H1 (cell line): ENCODE results near the gene NFIX.

Experiments
- ATF3 ChIP-seq: IDR thresholded peaks from 2 replicates; pipeline ENCODE4 v1.6.1; 2011; ENCODE audit warnings: low read depth, mild to moderate bottlenecking, low read length; ENCODE audit not compliant: insufficient read depth
- BCL11A ChIP-seq, 2 experiments: IDR thresholded peaks; one replicate each; pipeline ENCODE4 v1.6.1; 2011; ENCODE audit warnings: low read depth in 2 of 2, low read length in 2 of 2, mild to moderate bottlenecking in 2 of 2
- CTCF ChIP-seq, 3 experiments: IDR thresholded peaks; 1 replicate in 2 of 3; 2 replicates in 1 of 3; pipeline versions ENCODE4 v1.5.1 to v1.6.1; 2011; ENCODE audit warnings: low read length in 3 of 3, mild to moderate bottlenecking in 3 of 3, inconsistent platforms in 2 of 3, low read depth in 1 of 3, moderate library complexity in 1 of 3; ENCODE audit not compliant: insufficient read depth in 1 of 3; ENCODE audit errors: control extremely low read depth in 1 of 3
- NRF1 ChIP-seq: IDR thresholded peaks from 2 replicates; pipeline ENCODE4 v1.6.1; 2011; ENCODE audit warnings: mild to moderate bottlenecking, low read depth, low read length, improper control_type of control experiment
- RBBP5 ChIP-seq: IDR thresholded peaks from 2 replicates; pipeline ENCODE4 v1.7.1; 2012; ENCODE audit warnings: low read depth, mild to moderate bottlenecking, inconsistent platforms, low read length, moderate library complexity, borderline replicate concordance
- TAF7 ChIP-seq: optimal IDR thresholded peaks from 2 replicates; pipeline ENCODE3; 2011; ENCODE audit warnings: low read depth, mild to moderate bottlenecking, inconsistent platforms, low read length, moderate library complexity, borderline replicate concordance
- TBP ChIP-seq: IDR thresholded peaks from 2 replicates; pipeline ENCODE4 v1.6.1; 2011; ENCODE audit warnings: low read depth, low read length, improper control_type of control experiment

- TF ChIP-seq TBP (no peak), BCL11A (IDR thresholded peaks at IDR 0.05; ENCODE audit: low read depth in 2 of 2, low read length in 2 of 2) (no peak), RBBP5 (no peak), NRF1 (no peak), TAF7 (no peak), CTCF (IDR thresholded peaks at IDR 0.05; ENCODE audit: control extremely low read depth in 1 of 3, insufficient read depth in 1 of 3, low read depth in 1 of 3, low read length in 3 of 3) (no peak), ATF3 (no peak)
Observed at GRCh38 chr19:13066933-13067807, 71.9 kb downstream of the NFIX start.
